Mucosa of descending colon (tissue), 3 donors: ENCODE measurements around the gene GNAT2. TPM values are rescaled to one million over a fixed set of nuclear protein-coding genes. Genes with fewer than 3 reads are reported as not detected.

Source experiments
- ATAC-seq: fragments of 200-7000 bp; cut with Tn5 transposase; one replicate; pipeline ENCODE4 v1.9.1; 2020; ENCODE audit warnings: mild to moderate bottlenecking, moderate library complexity
- DNase-seq, 3 donors: peaks; one replicate each; pipeline ENCODE4 v3.0.0-alpha.2; 2020
- H3K36me3 ChIP-seq: fragments of 200-600 bp; one replicate; pipeline ENCODE4 v1.8.0; 2021; ENCODE audit warnings: low read depth, mild to moderate bottlenecking
- H3K4me1 ChIP-seq: fragments of 200-600 bp; one replicate; pipeline ENCODE4 v1.8.0; 2021; ENCODE audit warnings: low read depth, mild to moderate bottlenecking
- H3K4me3 ChIP-seq: fragments of 200-600 bp; one replicate; pipeline ENCODE4 v1.8.0; 2021; ENCODE audit warnings: mild to moderate bottlenecking
- H3K9me3 ChIP-seq: fragments of 200-600 bp; one replicate; pipeline ENCODE4 v1.8.0; 2021; ENCODE audit warnings: mild to moderate bottlenecking
- intact Hi-C, 2 donors: fragments of 100-400 bp; cut with DNase I in 1 of 2; cut with micrococcal nuclease in 1 of 2; formaldehyde crosslinking; loops; one replicate each; pipeline versions ENCODE4 v1.11.0 to v1.11.1; 2022; cut with DNase I, micrococcal nuclease
- total RNA-seq, 3 donors: library from RNA; stranded (reverse); fragmentation: NEBNext Ultra II Directional in 2 of 3; extraction: Animal tissue kit (Norgen Biotek cat#: 25700) in 2 of 3; gene quantifications; one replicate each; pipeline versions ENCODE4 v1.2.1 to v1.2.4, GENCODE V29; 2021 to 2023
- TF ChIP-seq, protein P1 (sequence below): fragments of 200-600 bp; IDR thresholded peaks from one replicate; pipeline ENCODE4 v1.8.0; 2022; ENCODE audit warnings: antibody characterized with exemption, mild to moderate bottlenecking
- donor health status: DM: no; HTN: no; CAD: no; lungs with moderate emphysema.
- donor health status: DM: no; HTN: no; CAD: no.
- donor health status: DM: no; HTN: yes; CAD: no.

GNAT2 gene
- total RNA-seq, 3 donors from 2014 or later: not detected

DNA sequence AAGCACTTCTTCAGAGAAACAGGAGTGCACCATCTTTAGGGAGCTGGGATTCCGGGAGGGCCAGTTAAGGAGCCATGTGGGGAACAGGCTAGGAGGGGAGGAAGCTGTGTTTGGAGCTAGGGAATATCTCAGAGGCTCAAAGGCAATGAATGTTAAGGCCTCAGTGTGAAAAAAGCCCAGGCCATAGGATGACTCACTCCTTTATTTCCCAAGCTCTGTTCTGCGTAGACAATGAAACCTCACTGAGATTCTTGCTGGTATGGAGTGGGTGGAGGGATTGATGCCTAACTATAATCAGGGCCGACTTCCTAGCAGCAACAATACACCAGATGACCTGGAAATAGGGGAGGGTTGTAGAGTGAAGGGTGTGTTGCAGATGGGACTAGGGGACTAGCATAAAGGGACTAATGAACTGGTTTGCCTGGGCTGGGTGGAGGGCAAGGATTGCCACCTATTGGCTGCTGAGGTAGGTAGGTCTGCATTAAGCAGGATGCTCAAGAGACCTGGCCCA lies 2.1 kb downstream of the GNAT2 start:
- DNase-seq: no peak
- H3K4me1 ChIP-seq: peaks cover 18% of the 10 kb centered on the region
- intact Hi-C loops: no loop called here

DNA sequence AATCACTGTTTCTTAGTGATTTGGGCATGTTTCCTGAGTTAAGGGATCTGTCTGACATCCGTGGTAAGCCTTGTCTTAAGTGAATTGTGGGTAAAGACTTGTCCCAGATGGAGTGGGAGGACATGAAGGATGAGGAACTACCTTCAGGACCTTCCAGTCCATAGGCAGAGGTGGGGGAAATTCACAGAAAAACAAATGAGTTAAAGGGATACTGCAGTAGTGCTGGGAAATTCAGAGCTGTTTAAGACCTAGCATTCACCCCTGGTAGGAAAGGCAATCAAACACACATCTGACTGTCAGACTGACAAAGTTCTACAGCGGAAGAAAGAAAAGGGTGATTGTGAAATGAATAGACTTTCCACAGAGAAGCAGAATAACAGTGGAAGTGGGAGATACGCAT lies 3.0 kb downstream of the GNAT2 start:
- DNase-seq (no peak), ATAC-seq (no peak)
- H3K4me1 ChIP-seq: peaks cover 12% of the 10 kb centered on the region
- TF ChIP-seq, protein P1, sequence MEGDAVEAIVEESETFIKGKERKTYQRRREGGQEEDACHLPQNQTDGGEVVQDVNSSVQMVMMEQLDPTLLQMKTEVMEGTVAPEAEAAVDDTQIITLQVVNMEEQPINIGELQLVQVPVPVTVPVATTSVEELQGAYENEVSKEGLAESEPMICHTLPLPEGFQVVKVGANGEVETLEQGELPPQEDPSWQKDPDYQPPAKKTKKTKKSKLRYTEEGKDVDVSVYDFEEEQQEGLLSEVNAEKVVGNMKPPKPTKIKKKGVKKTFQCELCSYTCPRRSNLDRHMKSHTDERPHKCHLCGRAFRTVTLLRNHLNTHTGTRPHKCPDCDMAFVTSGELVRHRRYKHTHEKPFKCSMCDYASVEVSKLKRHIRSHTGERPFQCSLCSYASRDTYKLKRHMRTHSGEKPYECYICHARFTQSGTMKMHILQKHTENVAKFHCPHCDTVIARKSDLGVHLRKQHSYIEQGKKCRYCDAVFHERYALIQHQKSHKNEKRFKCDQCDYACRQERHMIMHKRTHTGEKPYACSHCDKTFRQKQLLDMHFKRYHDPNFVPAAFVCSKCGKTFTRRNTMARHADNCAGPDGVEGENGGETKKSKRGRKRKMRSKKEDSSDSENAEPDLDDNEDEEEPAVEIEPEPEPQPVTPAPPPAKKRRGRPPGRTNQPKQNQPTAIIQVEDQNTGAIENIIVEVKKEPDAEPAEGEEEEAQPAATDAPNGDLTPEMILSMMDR: no peak
- no peaks in the 10 kb centered on the region for H3K9me3 ChIP-seq
- intact Hi-C loops: no loop called here
- H3K4me3 ChIP-seq: no peak overlapping the region
- H3K36me3 ChIP-seq: no peaks in the 10 kb centered on the region

More for the DNA sequence above, 2.1 kb downstream of the GNAT2 start:
- no peaks in the 10 kb centered on the region for H3K36me3 ChIP-seq
- ATAC-seq: peak; percentile 6
- TF ChIP-seq, protein P1: no peak
- no peak overlapping the region for H3K4me3 ChIP-seq
- no peaks in the 10 kb centered on the region for H3K9me3 ChIP-seq

DNA sequence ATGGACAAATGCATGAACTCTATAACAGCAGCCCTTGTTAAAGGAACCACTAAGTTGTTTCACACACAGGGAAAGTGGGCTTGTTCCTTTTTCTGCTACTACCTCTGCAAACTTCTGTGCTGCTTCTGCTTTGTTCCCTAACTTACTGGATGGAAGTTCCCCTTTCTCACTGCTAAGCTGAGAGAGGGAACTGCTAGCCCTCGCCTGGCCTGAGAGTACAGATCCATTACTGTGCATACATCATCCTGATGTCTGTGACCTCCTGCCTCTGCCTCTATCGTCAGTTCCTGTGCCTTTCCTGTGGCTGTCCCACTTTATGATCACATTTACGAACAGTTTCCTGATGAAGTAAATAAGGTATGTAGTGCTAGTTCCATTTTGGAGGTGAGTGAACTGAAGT lies 3.5 kb downstream of the GNAT2 start:
- intact Hi-C loops: no loop called here
- Histone ChIP-seq H3K36me3 (no peaks in the 10 kb centered on the region), H3K4me1 (peaks cover 8% of the 10 kb centered on the region), H3K9me3 (no peaks in the 10 kb centered on the region), H3K4me3 (no peak overlapping the region)
- no peak for DNase-seq
- TF ChIP-seq, protein P1: no peak
- ATAC-seq: peak; percentile 7

DNA sequence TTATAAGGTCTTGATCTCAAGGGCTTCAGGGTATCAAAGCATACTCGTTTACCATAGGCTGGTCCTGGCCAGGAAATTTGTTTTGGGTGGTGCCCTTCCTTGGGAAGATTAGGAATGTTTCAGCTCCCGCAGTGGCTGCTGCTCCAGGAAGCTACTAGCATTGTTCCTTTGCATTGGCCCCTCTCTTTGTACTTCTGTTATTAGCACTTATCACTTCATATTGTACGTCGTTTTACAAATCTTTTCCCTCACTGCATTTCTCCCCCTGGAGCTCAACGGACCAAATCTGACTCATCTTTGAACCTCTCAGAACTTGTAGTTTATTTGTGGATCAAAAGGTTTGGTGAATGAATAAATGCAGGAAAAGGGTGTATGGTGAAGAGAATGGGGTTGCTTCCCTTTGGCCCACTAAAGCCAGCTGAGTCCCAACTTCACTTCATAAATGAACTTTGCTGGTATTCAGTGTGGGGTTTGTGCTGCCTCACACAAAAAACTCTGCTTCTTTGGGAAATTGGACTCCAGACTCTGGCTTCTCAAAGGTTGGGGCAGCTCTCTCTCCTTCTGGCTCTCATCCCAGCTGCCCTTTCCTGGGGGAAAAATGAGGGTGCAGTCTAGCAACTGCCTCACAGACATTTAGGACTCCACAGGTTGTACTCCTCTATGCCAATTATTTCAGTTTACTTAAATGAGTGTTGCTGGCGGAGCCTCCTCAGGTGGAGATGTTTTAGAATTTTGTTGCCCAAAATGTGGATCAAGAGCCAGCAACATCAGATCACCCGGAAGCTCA lies 5.9 kb downstream of the GNAT2 start:
- no peaks in the 10 kb centered on the region for H3K9me3 ChIP-seq
- no peak for ATAC-seq
- peaks cover under 1% of the 10 kb centered on the region for H3K4me1 ChIP-seq
- H3K4me3 ChIP-seq: no peak overlapping the region
- H3K36me3 ChIP-seq: no peaks in the 10 kb centered on the region
- no peak for DNase-seq
- intact Hi-C loops: no loop called here
- TF ChIP-seq, protein P1: no peak

DNA sequence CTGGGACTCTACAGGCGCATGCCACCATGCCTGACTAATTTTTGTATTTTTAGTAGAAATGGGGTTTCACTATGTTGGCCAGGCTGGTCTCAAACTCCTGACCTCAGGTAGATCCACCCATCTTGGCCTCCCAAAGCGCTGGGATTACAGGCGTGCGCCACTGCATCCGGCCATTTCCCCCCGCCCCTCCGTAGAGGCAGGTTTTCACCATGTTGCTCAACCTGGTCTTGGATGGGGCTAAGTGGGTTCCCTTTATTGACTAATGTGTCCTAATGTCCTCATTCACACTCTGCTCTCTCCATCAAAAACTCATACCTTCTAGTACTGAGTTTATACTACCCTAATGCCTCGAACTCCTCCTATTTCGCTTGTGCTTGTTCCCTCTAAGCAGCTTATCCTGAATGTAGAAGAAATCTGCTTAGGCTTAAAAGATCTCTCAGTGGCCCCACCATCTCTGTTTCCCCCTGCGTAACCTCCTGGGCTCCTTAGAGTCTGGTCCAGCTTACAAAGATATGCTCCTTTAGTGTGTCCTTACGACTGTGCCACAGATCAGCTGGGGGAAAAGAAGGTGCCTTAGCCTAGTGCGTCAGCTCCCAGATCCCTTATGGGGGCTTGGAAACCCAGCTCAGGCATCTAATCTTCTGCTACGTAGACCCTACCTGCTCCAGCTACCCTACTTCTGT lies 8.0 kb downstream of the GNAT2 start:
- Histone ChIP-seq H3K4me3 (no peak overlapping the region), H3K9me3 (no peaks in the 10 kb centered on the region), H3K36me3 (no peaks in the 10 kb centered on the region), H3K4me1 (no peaks in the 10 kb centered on the region)
- DNase-seq (no peak), ATAC-seq (no peak)
- intact Hi-C loops: no loop called here
- TF ChIP-seq, protein P1: no peak
